Measurements from ENCODE around the gene TAP2.
"Not testable (repeated sequence)": the region's sequence is repeated elsewhere in the genome, so short reads cannot be mapped to it uniquely, and the experiment has no call there.

TAP2 gene

DNA sequence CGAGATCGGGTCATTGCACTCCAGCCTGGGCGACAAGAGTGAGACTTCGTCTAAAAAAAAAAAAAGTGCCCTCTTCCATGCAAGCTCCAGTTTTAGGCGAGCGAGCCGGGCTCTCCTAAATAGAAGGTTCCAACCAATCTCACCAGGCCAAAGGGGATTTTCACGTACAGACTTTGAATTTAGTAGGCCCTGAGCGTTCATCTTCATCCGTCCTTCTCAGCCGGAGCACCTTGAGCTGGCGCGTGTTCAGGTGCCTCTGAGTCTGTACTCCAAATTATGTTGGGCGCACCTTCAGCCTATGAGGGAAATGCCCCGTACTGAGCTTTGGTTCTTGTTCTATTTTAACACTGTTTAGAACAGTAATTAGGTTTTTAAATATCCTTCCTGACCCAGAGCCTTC is 817 bp upstream of the TAP2 start:
- no peak for DNase-seq (ENCODE audit: low read depth, low spot score)
- H3K27ac ChIP-seq, result no peak overlapping the region

DNA sequence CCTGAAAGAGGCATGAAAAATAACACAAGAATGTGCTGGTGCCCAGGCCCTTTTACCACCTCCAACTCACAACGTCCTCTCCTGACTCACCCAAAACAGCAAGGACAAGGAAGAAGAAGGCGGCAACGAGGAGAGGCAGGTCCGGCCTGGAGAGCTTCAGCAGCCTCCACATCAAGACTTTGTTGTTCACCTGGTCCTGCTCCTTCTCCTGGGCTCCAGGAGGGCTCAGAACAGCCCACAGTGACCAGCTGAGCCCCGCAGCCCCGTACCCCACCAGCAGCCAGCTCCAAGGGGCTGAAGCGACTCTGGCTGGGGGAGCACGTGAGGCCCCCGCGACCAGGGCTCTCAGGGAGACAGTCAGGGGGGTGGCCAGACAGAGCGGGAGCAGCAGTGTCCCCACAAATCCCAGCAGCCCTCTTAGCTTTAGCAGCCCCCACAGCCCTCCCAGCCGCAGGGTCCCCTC is 857 bp downstream of the TAP2 start:
- peak; percentile 57 for DNase-seq (ENCODE audit: low read depth, low spot score)
- H3K27ac ChIP-seq, result peak overlapping the region; percentile 83

DNA sequence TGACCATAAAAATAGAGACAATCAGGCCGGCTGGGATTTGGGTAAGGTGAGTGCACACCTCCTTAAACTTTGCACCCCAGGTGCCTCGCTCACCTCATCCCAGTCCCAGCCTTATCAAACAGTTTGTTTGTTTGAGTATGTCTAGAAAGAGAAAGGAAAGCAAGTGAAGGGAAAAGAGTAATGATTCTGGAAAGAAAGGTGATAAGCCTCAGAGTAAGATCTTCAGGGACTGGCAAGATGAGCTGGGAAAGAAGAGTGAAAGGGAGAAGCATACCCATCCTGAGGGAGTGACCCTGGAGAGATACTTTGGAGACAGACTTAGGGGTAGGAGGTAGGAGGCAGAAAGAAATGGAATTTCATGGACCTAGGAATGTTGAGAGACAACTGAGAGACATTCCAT is 1.7 kb downstream of the TAP2 start:
- H3K27ac ChIP-seq, result peak overlapping the region; percentile 83
- no peak for DNase-seq (ENCODE audit: low read depth, low spot score)

DNA sequence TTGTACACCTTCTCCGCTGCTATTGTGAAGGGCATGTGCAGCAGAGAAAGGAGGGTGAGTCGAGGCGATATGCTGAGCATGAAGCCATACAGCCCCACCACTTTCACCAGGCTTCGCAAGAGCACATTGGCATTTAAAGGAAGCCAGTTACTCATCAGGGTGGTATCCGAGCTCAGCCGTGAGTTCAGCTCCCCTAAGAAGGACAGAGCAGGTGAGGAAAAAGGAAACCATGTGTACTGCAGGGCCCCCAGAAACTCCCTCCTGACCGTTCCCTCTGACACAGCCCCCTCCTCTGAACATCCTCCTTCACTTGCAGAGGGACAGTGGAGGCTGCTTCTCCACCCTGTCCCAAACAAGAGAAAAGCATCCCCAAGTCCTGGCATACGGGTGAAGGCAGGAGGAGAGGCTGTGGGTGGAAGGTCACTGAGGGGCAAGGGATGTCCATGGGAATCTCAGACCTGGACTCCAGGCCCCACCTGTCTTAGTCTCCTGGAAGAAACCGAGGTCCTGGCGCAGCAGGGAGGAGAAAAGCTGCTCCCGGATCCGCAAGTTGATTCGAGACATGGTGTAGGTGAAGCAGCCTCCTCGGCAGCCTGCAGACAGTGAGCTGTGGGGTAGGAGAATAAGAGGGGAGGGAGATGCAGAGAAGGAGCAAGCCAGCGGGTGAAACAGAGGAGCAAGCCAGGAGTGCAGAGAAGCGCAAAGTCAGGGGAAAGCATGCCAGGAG is 3.2 kb downstream of the TAP2 start:
- no peak for DNase-seq (ENCODE audit: low read depth, low spot score)
- no peak overlapping the region for H3K27ac ChIP-seq

DNA sequence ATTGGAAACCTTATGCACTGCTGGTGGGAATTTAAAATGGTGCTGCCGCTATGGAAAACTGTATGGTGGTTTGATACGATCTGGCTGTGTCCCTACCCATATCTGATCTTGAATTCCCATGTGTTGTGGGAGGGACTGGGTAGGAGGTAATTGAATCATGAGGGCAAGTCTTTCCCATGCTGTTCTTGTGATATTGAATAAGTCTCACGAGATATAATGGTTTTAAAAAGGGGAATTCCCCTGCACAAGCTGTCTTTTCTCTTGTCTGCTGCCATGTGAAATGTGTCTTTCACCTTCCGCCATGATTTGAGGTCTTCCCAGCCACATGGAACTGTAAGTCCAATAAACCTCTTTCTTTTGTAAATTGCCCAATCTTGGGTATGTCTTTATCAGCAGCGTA is 4.9 kb downstream of the TAP2 start:
- H3K27ac ChIP-seq, result no peak overlapping the region
- DNase-seq (ENCODE audit: low read depth, low spot score), result no peak

DNA sequence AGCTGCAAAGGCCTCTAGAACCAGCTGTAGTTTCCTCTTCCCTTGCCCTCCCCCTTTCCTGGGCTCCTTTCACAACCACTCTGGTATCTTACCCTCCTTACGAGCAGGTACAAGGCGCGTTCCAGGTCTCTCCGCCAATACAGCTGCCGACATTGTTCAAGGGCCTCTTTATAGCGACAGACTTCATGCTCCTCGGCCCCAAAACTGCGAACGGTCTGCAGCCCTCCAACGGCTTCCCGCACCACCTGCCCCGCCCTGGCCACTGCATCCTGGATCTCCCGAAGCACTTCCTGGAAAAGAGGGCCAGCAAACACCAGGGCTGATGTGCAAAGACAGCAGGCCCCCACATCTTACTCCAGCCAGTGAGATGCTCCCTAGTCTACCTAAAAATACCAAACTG is 6.0 kb downstream of the TAP2 start:
- DNase-seq (ENCODE audit: low read depth, low spot score), result no peak
- no peak overlapping the region for H3K27ac ChIP-seq

DNA sequence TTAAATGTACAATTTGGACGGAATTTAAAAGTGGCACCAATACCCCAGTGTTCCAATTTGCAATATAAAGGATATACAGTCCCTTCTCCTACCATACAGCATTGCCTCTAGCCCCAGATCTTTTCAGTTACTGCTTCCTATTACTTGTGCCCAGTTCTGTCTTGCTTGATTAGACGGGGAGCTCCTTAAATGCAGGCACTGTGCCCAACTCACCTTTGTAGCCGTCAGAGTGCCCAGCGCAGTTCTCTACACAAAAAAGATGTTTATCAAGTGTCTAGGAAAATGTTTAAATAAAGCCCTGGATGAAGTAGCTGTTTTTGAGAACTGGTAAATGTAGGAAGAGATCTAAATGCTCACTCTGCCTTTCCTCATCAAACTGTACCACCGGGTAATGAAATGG is 7.6 kb downstream of the TAP2 start:
- no peak for DNase-seq (ENCODE audit: low read depth, low spot score)
- no peak overlapping the region for H3K27ac ChIP-seq

DNA sequence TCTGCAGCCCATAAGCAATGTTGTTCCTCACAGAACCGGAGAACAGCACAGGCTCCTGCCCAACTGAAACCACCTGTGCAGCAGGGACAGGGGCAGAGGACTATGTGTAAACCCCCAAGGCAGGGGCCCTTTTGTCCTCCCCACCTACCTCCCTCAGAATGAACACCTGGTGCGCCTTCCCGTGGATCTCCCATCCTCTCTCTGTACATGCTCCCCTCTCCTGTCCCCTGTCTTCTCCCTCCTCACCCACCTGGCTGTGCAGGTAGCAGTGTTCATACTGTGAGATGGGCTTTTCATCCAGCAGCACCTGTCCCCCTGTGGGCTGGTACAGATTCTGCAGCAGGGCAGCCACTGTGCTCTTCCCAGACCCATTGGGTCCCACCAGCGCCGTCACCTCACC is 8.5 kb downstream of the TAP2 start:
- DNase-seq (ENCODE audit: low read depth, low spot score), result no peak
- no peak overlapping the region for H3K27ac ChIP-seq

DNA sequence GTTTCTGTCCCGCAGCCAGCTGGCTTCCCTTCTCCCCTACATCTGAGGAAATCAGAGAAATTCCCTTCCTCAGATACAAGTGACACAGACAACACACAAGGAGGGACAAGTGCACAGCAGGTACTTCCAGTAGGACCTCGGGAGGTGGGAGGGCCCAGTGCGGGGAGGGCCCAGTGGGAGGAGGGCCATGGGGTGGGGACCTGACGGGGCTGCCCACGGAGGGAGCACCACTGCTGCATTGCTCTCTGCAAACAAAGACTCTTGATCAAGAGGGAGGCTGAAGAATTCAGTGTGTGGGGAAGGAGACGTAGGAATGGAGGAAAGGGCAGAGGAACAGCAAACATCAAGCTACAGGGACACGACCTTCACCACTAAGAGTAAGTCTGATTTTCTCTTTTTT is 9.0 kb downstream of the TAP2 start:
- no peak for DNase-seq (ENCODE audit: low read depth, low spot score)
- no peak overlapping the region for H3K27ac ChIP-seq

DNA sequence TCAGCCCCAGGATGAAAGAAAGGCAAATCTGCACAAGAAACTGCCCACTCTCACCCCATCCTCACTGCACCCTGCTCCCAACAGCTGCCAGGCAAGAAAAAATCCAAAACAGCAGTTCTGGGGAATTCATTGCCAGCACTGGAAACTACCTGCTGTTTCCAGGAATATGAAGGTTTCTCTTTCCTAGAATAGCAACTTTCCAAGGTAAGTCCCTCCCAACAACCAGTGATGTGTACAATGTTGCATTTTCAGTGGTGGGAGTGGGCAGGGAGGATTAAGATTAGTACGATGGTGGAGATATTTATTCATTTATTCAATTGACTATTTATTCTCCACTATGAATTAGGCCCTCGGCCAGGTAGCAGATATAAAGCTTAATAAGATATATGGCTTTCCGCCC is 11.5 kb downstream of the TAP2 start:
- H3K27ac ChIP-seq, result no peak overlapping the region
- no peak for DNase-seq (ENCODE audit: low read depth, low spot score)

DNA sequence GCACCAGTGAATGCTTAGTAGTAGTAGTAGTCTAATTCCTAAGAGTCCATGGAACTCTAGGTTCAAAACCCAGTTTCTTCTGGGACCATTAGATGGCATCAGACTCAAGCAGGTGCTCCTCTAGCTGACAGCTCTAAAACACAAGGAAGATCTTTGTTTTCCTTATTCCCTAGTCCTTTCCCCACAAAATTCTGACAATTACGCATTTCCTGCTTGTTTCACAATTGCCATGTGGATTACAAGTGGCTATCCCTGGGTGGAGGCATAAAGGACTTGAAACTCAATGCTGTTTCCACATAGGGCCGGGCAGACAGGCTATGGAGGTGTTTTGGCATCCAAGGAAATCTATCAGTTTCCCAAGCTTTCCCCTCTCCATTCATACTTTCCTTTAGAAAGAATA is 12.6 kb downstream of the TAP2 start:
- DNase-seq (ENCODE audit: low read depth, low spot score), result no peak
- no peak overlapping the region for H3K27ac ChIP-seq

DNA sequence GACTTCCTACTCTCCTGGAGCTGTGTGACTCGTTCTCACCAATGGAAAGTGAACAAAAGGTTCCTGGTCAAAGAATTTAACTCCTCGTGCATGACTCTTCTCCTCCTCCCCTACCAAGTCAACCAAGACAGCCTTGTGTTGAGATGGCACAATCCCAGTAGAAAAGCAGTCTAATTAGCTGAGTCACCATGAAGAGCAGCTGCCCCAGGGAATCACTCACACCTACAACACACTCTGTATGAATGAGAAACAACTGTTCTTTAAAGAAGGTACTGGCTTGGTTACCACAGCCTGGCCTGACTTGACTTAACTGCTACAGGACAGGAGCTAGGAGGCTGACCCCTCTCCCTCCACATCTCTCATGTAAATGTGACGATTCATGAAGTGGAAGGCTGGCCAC is 18.8 kb downstream of the TAP2 start:
- H3K27ac ChIP-seq, result peak overlapping the region; percentile 58
- DNase-seq (ENCODE audit: low read depth, low spot score), result peak; percentile 94

DNA sequence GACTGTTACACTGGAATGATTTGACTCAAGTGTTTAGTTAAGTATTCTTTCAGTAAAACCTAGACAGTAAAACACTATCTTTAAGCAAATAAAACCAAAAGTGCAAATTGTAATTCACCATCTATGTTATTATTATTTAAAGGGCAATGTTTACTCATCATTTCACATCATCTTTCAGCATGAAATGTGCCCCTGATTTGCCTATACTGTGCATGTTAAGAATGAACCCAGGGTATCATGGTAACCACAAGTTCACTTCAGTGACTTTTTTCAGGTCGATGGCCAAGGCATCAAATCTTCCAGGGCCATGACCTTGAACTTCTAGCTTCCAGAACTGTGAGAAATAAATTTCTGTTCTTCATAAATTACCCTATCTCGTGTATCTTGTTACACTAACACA is 19.7 kb downstream of the TAP2 start:
- no peak for DNase-seq (ENCODE audit: low read depth, low spot score)
- H3K27ac ChIP-seq, result peak overlapping the region; percentile 58

DNA sequence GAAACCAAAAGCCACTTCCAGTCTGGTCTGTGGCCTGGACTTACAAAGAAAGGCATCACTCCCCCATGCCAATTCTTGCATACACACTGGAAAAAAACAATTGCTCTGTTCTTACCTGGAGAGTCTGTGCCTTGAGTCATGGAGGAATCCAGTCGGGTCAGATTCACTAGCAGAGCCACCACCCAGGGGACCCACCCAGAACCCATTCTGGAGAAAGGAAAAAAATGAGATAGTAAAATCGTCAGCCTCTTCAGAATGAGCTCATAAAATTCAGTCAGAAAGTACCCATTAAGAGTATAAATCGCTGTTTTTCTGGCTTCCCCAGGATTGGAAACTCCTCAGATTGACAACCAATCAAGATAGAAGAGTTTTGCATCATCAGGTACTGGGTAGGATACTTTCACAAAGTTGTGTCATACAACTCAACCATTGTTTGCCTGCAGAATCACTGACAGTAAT is 21.8 kb downstream of the TAP2 start, which contains the start of gene HLA-DOB:
Gene HLA-DOB, minus strand, starts transcription at position 257 of the 459 bp plus-strand sequence. Its CDS starts 51 bp downstream, at position 206.
- DNase-seq (ENCODE audit: low read depth, low spot score), result peak; percentile 90
- H3K27ac ChIP-seq, result peak within 1 kb of the TSS; percentile 80

DNA sequence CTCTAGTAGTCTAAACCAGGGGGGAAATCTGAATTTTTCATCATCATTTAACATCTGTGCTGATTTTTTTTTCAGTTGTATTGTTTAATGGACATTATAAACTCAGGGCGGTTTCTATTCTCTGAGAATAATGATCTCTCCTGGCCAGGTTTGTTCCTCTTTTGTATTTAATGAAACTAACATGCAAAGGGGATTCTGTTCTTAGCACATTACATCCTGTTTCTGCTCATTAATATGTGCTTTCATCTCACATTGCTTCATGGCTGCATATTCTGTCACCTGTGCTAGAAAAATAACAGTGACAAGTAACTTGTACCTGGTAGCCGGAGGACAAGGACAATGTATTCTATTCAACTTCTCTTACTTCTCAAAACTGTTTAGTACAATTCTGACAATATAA is 22.5 kb downstream of the TAP2 start:
- H3K27ac ChIP-seq, result peak overlapping the region; percentile 80
- DNase-seq (ENCODE audit: low read depth, low spot score), result no peak

DNA sequence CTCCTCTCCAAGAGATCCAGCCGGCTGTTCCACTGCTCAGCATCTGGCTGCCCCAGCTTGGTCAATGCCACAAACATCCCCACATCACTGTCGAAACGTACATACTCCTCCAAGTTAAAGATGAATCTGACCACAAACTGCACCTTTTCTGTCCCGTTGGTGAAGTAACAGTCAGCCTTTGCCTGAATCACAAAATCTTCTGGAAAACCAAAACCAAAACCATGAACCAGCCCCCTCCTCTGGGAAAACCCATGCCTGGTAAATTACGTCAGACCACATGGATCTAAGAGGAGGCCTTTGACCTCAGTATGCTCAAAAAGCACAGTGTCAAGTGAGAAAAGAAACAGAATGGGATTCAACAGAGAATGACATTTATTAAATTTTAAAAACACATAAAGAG is 23.4 kb downstream of the TAP2 start:
- H3K27ac ChIP-seq, result no peak overlapping the region
- no peak for DNase-seq (ENCODE audit: low read depth, low spot score)

DNA sequence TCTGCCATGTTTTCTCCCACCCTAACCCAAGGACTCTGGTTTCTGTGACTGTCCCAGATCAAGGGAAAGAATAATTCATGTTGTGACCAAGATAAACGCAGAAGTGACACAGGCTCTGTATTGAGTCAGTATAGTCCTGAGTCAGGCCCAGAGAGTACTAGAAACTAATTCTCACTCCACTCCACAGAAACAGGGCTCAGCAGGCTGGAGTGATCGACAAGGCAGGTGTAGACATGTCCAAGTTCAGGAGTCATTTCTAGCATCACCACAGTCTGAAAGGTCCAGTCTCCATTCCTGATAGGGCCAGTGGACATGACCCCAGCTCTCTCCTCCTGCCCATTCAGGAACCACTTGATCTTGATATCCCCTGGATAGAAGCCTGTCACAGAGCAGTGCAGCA is 24.4 kb downstream of the TAP2 start:
- DNase-seq (ENCODE audit: low read depth, low spot score), result peak; percentile 43
- peak overlapping the region; percentile 44 for H3K27ac ChIP-seq

DNA sequence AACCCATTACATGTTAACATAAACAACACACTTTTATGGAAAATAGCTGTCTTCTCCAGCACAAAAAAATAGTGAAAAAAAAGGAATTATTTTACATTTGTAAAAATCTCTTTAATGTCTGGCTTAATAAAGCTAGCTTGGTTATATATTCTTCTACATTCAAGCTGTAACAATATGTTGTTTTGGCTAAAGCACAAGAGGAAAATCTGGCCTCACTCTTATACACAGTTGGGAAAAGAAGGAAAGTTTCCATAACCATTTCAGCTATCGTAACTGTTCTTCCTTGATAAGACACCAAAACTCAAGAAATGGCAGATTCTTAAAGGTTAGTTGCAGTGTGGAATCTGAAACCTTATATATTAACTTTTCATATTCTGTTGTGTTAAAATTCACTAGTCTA is 29.4 kb downstream of the TAP2 start:
- H3K27ac ChIP-seq, result no peak overlapping the region
- DNase-seq (ENCODE audit: low read depth, low spot score), result no peak

DNA sequence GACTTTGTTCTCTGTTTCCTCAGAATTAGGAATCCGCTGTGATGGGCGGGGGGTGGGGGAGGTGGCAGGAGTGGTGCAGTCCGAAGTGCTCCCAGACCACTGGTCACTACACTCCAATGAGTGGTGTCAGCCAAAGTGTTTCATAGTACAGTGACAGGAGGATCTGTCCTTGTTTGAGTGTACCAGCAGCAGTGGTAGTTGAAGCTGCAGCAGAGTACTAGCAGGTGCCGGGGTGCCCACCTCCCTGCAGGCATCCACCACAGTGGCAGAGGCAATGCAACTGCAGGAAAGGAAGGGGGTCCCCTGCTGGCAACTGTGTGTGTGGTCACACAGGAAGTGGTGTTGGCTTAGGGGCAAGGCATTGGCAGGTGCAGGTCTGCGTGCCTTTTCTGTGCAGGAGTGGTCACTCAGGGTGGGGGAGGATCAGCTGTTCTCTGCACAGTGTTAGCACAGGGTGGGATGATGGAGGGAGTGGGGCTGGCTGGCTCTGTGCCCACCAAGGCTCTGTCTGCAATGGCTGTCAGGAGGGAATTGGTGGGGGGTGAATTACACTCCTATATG is 31.4 kb downstream of the TAP2 start:
- no peak overlapping the region for H3K27ac ChIP-seq
- no peak for DNase-seq (ENCODE audit: low read depth, low spot score)

DNA sequence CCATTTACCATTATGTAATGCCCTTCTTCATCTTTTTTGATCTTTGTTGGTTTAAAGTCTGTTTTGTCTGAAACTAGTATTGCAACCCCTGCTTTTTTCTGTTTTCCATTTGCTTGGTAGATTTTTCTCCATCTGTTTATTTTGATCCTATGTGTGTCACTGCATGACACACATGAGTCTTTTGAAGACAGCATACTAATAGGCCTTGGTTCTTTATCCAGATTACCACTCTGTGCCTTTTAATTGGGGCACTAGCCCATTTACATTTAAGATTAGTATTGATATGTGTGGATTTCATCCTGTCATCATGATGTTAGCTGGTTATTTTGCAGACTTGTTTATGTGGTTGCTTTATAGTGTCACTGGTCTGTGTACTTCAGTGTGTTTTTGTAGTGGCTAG is 33.1 kb downstream of the TAP2 start:
- DNase-seq (ENCODE audit: low read depth, low spot score); H3K27ac ChIP-seq: not testable (repeated sequence)

DNA sequence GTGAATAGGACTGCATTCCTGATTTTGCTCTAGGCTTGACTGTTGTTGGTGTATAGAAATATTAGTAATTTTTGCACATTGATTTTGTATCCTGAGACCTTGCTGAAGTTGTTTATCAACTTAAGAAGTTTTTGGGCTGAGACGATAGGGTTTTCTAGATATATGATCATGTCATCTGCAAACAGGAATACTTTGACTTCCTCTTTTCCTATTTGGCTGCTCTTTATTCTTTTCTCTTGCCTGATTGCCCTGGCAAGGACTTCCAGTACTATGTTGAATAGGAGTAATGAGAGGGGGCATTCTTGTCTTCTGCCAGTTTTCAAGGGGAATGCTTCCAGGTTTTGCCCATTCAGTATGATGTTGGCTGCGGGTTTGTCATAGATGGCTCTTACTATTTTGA is 35.1 kb downstream of the TAP2 start:
- no peak overlapping the region for H3K27ac ChIP-seq
- no peak for DNase-seq (ENCODE audit: low read depth, low spot score)

DNA sequence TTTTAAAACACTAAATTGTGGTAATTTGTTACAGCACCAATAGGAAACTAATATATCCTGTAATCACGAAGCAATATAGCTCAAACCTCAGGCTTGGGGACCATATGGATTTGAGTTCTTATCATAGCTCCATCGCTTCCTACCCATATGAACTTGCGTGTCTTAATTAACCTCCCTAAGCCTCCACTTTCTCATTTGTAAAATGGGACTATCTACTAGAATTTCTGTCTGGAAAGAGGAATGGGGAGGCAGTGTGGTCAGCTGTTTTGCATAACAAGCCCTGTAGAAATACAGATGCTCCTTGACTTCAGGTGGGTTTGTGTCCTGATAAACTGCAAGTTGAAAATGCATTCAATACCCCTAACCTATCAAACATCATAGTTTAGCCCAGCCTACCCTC is 38.8 kb downstream of the TAP2 start:
- DNase-seq (ENCODE audit: low read depth, low spot score), result no peak
- H3K27ac ChIP-seq, result no peak overlapping the region
